ENCODE results near the gene OR7A5.

OR7A5 gene

GRCh38 chr19:14837391-14837790 lies 2.4 kb upstream of the OR7A5 start:
- ChIA-PET CTCF (interaction anchor here (0.7 to 1.5 kb wide), 2 partner anchors 51 to 263 kb away, joined by 3 to 5 read pairs; no protein-coding TSS in a partner anchor), POLR2A (interaction anchor here (0.6 kb wide), 1 partner anchor 146 kb away, joined by 7 read pairs; no protein-coding TSS in a partner anchor)
- TF ChIP-seq ZNF146 (tag by site-specific recombination; IDR thresholded peaks at IDR 0.05) (no peak), HOXC10 (CRISPR knock-in tag; IDR thresholded peaks at IDR 0.05) (no peak), SCRT1 (tag by site-specific recombination; IDR thresholded peaks at IDR 0.05; ENCODE audit: borderline replicate concordance) (no peak), ZNF341 (tag by site-specific recombination; IDR thresholded peaks at IDR 0.05; ENCODE audit: low read depth) (no peak), ZNF658 (tag by site-specific recombination; IDR thresholded peaks at IDR 0.05) (no peak), REPIN1 (tag by site-specific recombination; IDR thresholded peaks at IDR 0.05; ENCODE audit: low read depth) (no peak), ZNF585B (tag by site-specific recombination; IDR thresholded peaks at IDR 0.05) (no peak), ZNF324 (tag by site-specific recombination; IDR thresholded peaks at IDR 0.05) (no peak), SETDB1 (IDR thresholded peaks at IDR 0.05; ENCODE audit: insufficient read length, low read length) (no peak), GFI1B (tag by site-specific recombination; IDR thresholded peaks at IDR 0.05) (no peak), ZFP69B (tag by site-specific recombination; IDR thresholded peaks at IDR 0.05) (no peak), ZBTB48 (tag by site-specific recombination; IDR thresholded peaks at IDR 0.05) (no peak), ZXDB (tag by site-specific recombination; IDR thresholded peaks at IDR 0.05) (no peak)
- no peaks in the 10 kb centered on the region for H3K9me3 ChIP-seq (ENCODE audit: control insufficient read depth, insufficient read depth, low read depth, low read length)
- H3K4me3 ChIP-seq (ENCODE audit: low read depth, low read length): no peak overlapping the region
- no peaks in the 10 kb centered on the region for H3K36me3 ChIP-seq (ENCODE audit: control insufficient read depth in 2 of 2, insufficient read depth in 1 of 2, low read length in 2 of 2)
- H3K27ac ChIP-seq (ENCODE audit: extremely low read depth, low read depth, low read length): no peak overlapping the region
- H3K4me1 ChIP-seq (ENCODE audit: control insufficient read depth, insufficient read depth, low read length): no peaks in the 10 kb centered on the region

- TF ChIP-seq ZNF792 (tag by site-specific recombination; IDR thresholded peaks at IDR 0.05) (no peak), ZSCAN5A (tag by site-specific recombination; IDR thresholded peaks at IDR 0.05) (no peak)
- no peaks in the 10 kb centered on the region for H3K9me3 ChIP-seq (ENCODE audit: control insufficient read depth, insufficient read depth, low read depth, low read length)
- H3K27ac ChIP-seq (ENCODE audit: extremely low read depth, low read depth, low read length): no peak overlapping the region
- POLR2A ChIA-PET: interaction anchor here (0.6 kb wide), 1 partner anchor 1553 kb away, joined by 3 read pairs; no protein-coding TSS in a partner anchor
- no peaks in the 10 kb centered on the region for H3K4me1 ChIP-seq (ENCODE audit: control insufficient read depth, insufficient read depth, low read length)
- CTCF ChIA-PET: interaction anchor here (0.7 kb wide), 1 partner anchor 54 kb away, joined by 3 read pairs; no protein-coding TSS in a partner anchor
- H3K36me3 ChIP-seq (ENCODE audit: control insufficient read depth in 2 of 2, insufficient read depth in 1 of 2, low read length in 2 of 2): no peaks in the 10 kb centered on the region
- H3K4me3 ChIP-seq (ENCODE audit: low read depth, low read length): no peak overlapping the region
Measured at GRCh38 chr19:14830702-14831101, 4.3 kb downstream of the OR7A5 start.

GRCh38 chr19:14826006-14826405 lies 9.0 kb downstream of the OR7A5 start:
- H3K27ac ChIP-seq (ENCODE audit: extremely low read depth, low read depth, low read length): no peak overlapping the region
- no peaks in the 10 kb centered on the region for H3K36me3 ChIP-seq (ENCODE audit: control insufficient read depth in 2 of 2, insufficient read depth in 1 of 2, low read length in 2 of 2)
- no peak overlapping the region for H3K4me3 ChIP-seq (ENCODE audit: low read depth, low read length)
- TF ChIP-seq ZNF114 (tag by site-specific recombination; IDR thresholded peaks at IDR 0.05) (no peak), ZNF768 (tag by site-specific recombination; IDR thresholded peaks at IDR 0.05) (no peak), ZNF792 (tag by site-specific recombination; IDR thresholded peaks at IDR 0.05) (no peak), ZNF354C (tag by site-specific recombination; IDR thresholded peaks at IDR 0.05; ENCODE audit: borderline replicate concordance, low read depth) (no peak), ZNF324 (tag by site-specific recombination; IDR thresholded peaks at IDR 0.05) (no peak), ZNF501 (tag by site-specific recombination; IDR thresholded peaks at IDR 0.05) (no peak), ZFP41 (tag by site-specific recombination; IDR thresholded peaks at IDR 0.05; ENCODE audit: borderline replicate concordance) (no peak), ZNF302 (tag by site-specific recombination; IDR thresholded peaks at IDR 0.05; ENCODE audit: low read depth) (no peak), RBAK (tag by site-specific recombination; IDR thresholded peaks at IDR 0.05) (no peak), ZNF37A (tag by site-specific recombination; IDR thresholded peaks at IDR 0.05) (no peak), ELK4 (IDR thresholded peaks at IDR 0.05; ENCODE audit: borderline replicate concordance, low read depth, low read length) (no peak), ZNF654 (tag by site-specific recombination; IDR thresholded peaks at IDR 0.05; ENCODE audit: low read depth) (no peak), ZNF23 (tag by site-specific recombination; IDR thresholded peaks at IDR 0.05; ENCODE audit: borderline replicate concordance) (no peak), ZNF747 (tag by site-specific recombination; IDR thresholded peaks at IDR 0.05) (no peak), ZNF239 (tag by site-specific recombination; IDR thresholded peaks at IDR 0.05) (no peak)
- POLR2A ChIA-PET: no interaction called here
- no peaks in the 10 kb centered on the region for H3K9me3 ChIP-seq (ENCODE audit: control insufficient read depth, insufficient read depth, low read depth, low read length)
- H3K4me1 ChIP-seq (ENCODE audit: control insufficient read depth, insufficient read depth, low read length): no peaks in the 10 kb centered on the region
- CTCF ChIA-PET: interaction anchor here (0.6 kb wide), 1 partner anchor 1183 kb away, joined by 3 read pairs; no protein-coding TSS in a partner anchor

All from HEK293 (cell line).